ENCODE data around the gene SERTAD1. TPM values are rescaled to one million over a fixed set of nuclear protein-coding genes. Genes with fewer than 3 reads are reported as not detected.
"Not testable (repeated sequence)": the region's sequence is repeated elsewhere in the genome, so short reads cannot be mapped to it uniquely, and the experiment has no call there.

The SERTAD1 gene
- total RNA-seq, 2 donors from 2014 or later, result 12.7 to 27.2 TPM

GRCh38 chr19:40457048-40457447, 31.3 kb upstream of the SERTAD1 start:
- Histone ChIP-seq H3K4me3 (no peak overlapping the region), H3K4me1 (no peaks in the 10 kb centered on the region), H3K36me3 (peaks cover 8% of the 10 kb centered on the region), H3K9me3 (no peaks in the 10 kb centered on the region), H3K27me3 (no peaks in the 10 kb centered on the region), H3K27ac (no peak overlapping the region)
- no peak for DNase-seq (ENCODE audit: low spot score)
- TF ChIP-seq CTCF (IDR thresholded peaks at IDR 0.05), result no peak

GRCh38 chr19:40453943-40454342, 28.2 kb upstream of the SERTAD1 start:
- H3K9me3 ChIP-seq; H3K27ac ChIP-seq; DNase-seq (ENCODE audit: low spot score); H3K4me3 ChIP-seq; H3K4me1 ChIP-seq; H3K27me3 ChIP-seq: not testable (repeated sequence)
- peaks cover 14% of the 10 kb centered on the region for H3K36me3 ChIP-seq

- Histone ChIP-seq H3K9me3 (no peaks in the 10 kb centered on the region), H3K4me1 (no peaks in the 10 kb centered on the region), H3K27ac (no peak overlapping the region), H3K4me3 (no peak overlapping the region), H3K36me3 (peaks cover 13% of the 10 kb centered on the region), H3K27me3 (no peaks in the 10 kb centered on the region)
- DNase-seq (ENCODE audit: low spot score), result no peak
- TF ChIP-seq CTCF (IDR thresholded peaks at IDR 0.05), result no peak
Measured at GRCh38 chr19:40453151-40453735, 27.5 kb upstream of the SERTAD1 start.

- Histone ChIP-seq H3K27me3 (no peaks in the 10 kb centered on the region), H3K4me3 (no peak overlapping the region), H3K9me3 (no peaks in the 10 kb centered on the region), H3K4me1 (no peaks in the 10 kb centered on the region), H3K27ac (no peak overlapping the region), H3K36me3 (peaks cover 13% of the 10 kb centered on the region)
- no peak for TF ChIP-seq CTCF (IDR thresholded peaks at IDR 0.05)
- DNase-seq (ENCODE audit: low spot score), result no peak
Measured at GRCh38 chr19:40452016-40452415, 26.2 kb upstream of the SERTAD1 start.

GRCh38 chr19:40450664-40451063, 24.9 kb upstream of the SERTAD1 start:
- H3K27ac ChIP-seq, result no peak overlapping the region
- TF ChIP-seq CTCF (IDR thresholded peaks at IDR 0.05), result no peak

GRCh38 chr19:40449506-40449905, 23.7 kb upstream of the SERTAD1 start:
- Histone ChIP-seq H3K36me3 (peaks cover 13% of the 10 kb centered on the region), H3K9me3 (no peaks in the 10 kb centered on the region), H3K27ac (no peak overlapping the region), H3K4me3 (no peak overlapping the region), H3K27me3 (no peaks in the 10 kb centered on the region), H3K4me1 (peaks cover 0 to 7% of the 10 kb centered on the region in 2 donors)
- no peak for TF ChIP-seq CTCF (IDR thresholded peaks at IDR 0.05)
- DNase-seq (ENCODE audit: low spot score), result no peak

More at GRCh38 chr19:40450664-40451063, 24.9 kb upstream of the SERTAD1 start:
- Histone ChIP-seq H3K4me1 (no peaks in the 10 kb centered on the region), H3K36me3 (peaks cover 13% of the 10 kb centered on the region), H3K27me3 (no peaks in the 10 kb centered on the region), H3K4me3 (no peak overlapping the region), H3K9me3 (no peaks in the 10 kb centered on the region)
- no peak for DNase-seq (ENCODE audit: low spot score)

Measured in right atrium auricular region (tissue), 2 donors.